Measurements from ENCODE around the gene HOOK1.
"Not testable (repeated sequence)": the region's sequence is repeated elsewhere in the genome, so short reads cannot be mapped to it uniquely, and the experiment has no call there.

Gene HOOK1

GRCh38 chr1:59819566-59820438 lies 5.1 kb downstream of the HOOK1 start:
- TF ChIP-seq CTCF (IDR thresholded peaks at IDR 0.05; ENCODE audit: insufficient read depth, low read depth, low read length, missing control alignments): no peak
- no peak overlapping the region for H3K4me3 ChIP-seq (ENCODE audit: low read depth, low read length)
- no peak for DNase-seq (ENCODE audit: low read depth)

- no peak for TF ChIP-seq CTCF (IDR thresholded peaks at IDR 0.05; ENCODE audit: insufficient read depth, low read depth, low read length, missing control alignments)
- no peak overlapping the region for H3K4me3 ChIP-seq (ENCODE audit: low read depth, low read length)
- DNase-seq (ENCODE audit: low read depth): no peak
These were observed 12.4 kb downstream of the HOOK1 start for GRCh38 chr1:59827055-59827643.

GRCh38 chr1:59828160-59828559 lies 13.4 kb downstream of the HOOK1 start:
- H3K4me3 ChIP-seq (ENCODE audit: low read depth, low read length): no peak overlapping the region
- TF ChIP-seq CTCF (IDR thresholded peaks at IDR 0.05; ENCODE audit: insufficient read depth, low read depth, low read length, missing control alignments): no peak
- DNase-seq (ENCODE audit: low read depth): no peak

GRCh38 chr1:59831529-59831928 lies 16.8 kb downstream of the HOOK1 start:
- H3K4me3 ChIP-seq (ENCODE audit: low read depth, low read length): no peak overlapping the region
- no peak for TF ChIP-seq CTCF (IDR thresholded peaks at IDR 0.05; ENCODE audit: insufficient read depth, low read depth, low read length, missing control alignments)
- no peak for DNase-seq (ENCODE audit: low read depth)

GRCh38 chr1:59833022-59833421 lies 18.3 kb downstream of the HOOK1 start:
- DNase-seq (ENCODE audit: low read depth): no peak
- TF ChIP-seq CTCF (IDR thresholded peaks at IDR 0.05; ENCODE audit: insufficient read depth, low read depth, low read length, missing control alignments): no peak
- H3K4me3 ChIP-seq (ENCODE audit: low read depth, low read length): no peak overlapping the region

- TF ChIP-seq CTCF (IDR thresholded peaks at IDR 0.05; ENCODE audit: insufficient read depth, low read depth, low read length, missing control alignments): no peak
- no peak for DNase-seq (ENCODE audit: low read depth)
- H3K4me3 ChIP-seq (ENCODE audit: low read depth, low read length): no peak overlapping the region
These were observed 19.2 kb downstream of the HOOK1 start for GRCh38 chr1:59833991-59834390.

GRCh38 chr1:59837857-59838256 lies 23.1 kb downstream of the HOOK1 start:
- not testable (repeated sequence) for DNase-seq (ENCODE audit: low read depth); H3K4me3 ChIP-seq (ENCODE audit: low read depth, low read length)

Data from GM12865 (cell line).